Measurements from ENCODE around the gene PRKG2.

PRKG2 gene

DNA sequence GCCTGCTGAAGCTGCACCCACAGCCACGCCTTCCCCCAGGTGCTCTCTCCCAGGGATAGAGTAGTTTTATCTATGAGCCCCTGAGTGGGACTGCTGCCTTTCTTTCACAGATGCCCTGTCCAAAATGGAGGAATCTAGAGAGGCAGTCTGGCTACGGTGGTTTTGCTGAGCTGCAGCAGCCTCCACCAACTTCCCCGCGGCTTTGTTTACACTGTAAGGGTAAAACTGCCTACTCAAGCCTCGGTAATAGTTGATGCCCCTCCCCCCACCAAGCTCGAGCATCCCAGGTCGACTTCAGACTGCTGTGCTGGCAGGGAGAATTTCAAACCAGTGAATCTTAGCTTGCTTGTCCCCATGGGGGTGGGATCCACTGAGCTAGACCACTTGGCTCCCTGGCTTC is 84.5 kb downstream of the PRKG2 start:
- TF ChIP-seq, protein P1, sequence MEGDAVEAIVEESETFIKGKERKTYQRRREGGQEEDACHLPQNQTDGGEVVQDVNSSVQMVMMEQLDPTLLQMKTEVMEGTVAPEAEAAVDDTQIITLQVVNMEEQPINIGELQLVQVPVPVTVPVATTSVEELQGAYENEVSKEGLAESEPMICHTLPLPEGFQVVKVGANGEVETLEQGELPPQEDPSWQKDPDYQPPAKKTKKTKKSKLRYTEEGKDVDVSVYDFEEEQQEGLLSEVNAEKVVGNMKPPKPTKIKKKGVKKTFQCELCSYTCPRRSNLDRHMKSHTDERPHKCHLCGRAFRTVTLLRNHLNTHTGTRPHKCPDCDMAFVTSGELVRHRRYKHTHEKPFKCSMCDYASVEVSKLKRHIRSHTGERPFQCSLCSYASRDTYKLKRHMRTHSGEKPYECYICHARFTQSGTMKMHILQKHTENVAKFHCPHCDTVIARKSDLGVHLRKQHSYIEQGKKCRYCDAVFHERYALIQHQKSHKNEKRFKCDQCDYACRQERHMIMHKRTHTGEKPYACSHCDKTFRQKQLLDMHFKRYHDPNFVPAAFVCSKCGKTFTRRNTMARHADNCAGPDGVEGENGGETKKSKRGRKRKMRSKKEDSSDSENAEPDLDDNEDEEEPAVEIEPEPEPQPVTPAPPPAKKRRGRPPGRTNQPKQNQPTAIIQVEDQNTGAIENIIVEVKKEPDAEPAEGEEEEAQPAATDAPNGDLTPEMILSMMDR (IDR thresholded peaks at IDR 0.05; ENCODE audit: insufficient read depth, low read length, missing control alignments): no peak
- no peak for DNase-seq (ENCODE audit: low read depth, low spot score)
- ChIA-PET POLR2A (no interaction called here), CTCF (no interaction called here)
- H3K4me3 ChIP-seq (ENCODE audit: low read depth, low read length): no peak overlapping the region

DNA sequence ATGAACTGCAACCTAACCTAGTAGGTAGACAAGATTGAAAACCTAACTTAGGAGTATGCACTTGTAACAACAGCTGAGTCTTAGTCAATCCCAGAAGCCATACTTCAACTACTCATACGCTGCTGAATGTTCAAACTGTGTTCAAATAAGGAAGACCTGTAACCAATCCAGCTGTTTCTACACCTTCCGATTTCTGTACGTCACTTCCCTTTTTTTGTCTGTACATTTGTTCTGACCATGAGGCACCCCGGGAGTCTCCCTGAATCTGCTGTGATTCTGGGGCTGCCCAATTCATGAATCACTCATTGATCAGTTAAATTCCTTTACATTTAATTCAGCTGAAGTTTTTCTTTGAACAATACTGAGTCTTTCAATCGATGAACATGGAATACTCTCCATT is 95.0 kb downstream of the PRKG2 start:
- DNase-seq (ENCODE audit: low read depth, low spot score): no peak
- ChIA-PET POLR2A (no interaction called here), CTCF (no interaction called here)
- TF ChIP-seq, protein P1 (IDR thresholded peaks at IDR 0.05; ENCODE audit: insufficient read depth, low read length, missing control alignments): no peak
- H3K4me3 ChIP-seq (ENCODE audit: low read depth, low read length): no peak overlapping the region

DNA sequence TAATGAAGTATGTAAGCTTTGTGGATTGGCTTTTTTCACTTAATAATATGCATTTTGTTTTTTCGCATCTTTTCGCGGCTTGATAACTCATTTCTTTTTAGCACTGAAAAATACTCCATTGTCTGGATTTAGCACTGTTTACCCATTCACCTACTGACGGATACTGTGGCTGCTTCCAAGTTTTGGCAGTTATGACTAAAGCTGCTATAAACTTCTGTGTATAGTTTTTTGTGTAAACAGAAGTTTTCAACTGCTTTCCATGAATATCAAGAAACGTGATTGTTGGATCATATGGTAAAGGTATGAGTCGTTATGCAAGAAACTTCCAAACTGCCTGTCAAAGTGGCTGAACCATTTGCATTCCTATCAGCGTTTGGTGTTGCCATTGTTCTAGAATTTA is 96.9 kb downstream of the PRKG2 start:
- TF ChIP-seq, protein P1 (IDR thresholded peaks at IDR 0.05; ENCODE audit: insufficient read depth, low read length, missing control alignments): no peak
- DNase-seq (ENCODE audit: low read depth, low spot score): no peak
- ChIA-PET CTCF (no interaction called here), POLR2A (no interaction called here)
- no peak overlapping the region for H3K4me3 ChIP-seq (ENCODE audit: low read depth, low read length)

DNA sequence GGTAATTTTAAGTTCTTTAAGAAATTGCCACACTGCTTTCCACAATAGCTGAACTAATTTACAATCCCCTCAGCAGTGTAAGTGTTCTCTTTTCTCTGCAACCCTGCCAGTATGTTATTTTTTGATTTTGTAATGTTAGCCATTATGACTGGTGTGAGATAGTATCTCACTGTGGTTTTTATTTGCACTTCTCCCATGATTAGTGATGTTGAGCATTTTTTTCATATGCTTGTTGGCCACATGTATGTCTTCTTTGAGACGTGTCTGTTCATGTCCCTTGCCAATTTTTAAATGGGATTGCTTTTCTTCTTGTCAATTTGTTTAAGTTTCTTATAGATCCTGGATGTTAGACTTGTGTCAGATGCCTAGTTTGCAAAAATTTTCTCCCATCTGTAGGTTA is 98.5 kb downstream of the PRKG2 start:
- TF ChIP-seq, protein P1 (IDR thresholded peaks at IDR 0.05; ENCODE audit: insufficient read depth, low read length, missing control alignments): no peak
- CTCF ChIA-PET: no interaction called here
- POLR2A ChIA-PET: no interaction called here
- no peak overlapping the region for H3K4me3 ChIP-seq (ENCODE audit: low read depth, low read length)
- no peak for DNase-seq (ENCODE audit: low read depth, low spot score)

DNA sequence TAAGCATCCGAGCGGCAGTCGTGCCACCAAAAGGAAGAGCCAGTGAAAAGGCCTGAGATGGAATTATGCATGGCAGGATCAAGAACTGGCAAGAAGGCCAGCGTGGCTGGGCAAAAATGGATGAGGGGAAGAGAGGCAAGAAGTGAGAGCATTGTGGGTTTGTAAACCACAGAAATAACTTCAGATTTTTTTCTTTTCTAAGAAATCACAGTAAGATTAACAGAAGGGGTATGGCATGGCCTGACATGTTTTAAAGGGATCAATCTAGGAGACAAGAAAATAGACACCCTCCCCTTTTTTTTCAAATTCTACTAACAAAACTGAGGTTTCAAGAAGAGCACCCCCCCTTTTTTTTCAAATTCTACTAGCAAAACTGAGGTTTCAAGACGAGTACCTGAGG is 102.0 kb downstream of the PRKG2 start:
- TF ChIP-seq, protein P1 (IDR thresholded peaks at IDR 0.05; ENCODE audit: insufficient read depth, low read length, missing control alignments): no peak
- ChIA-PET CTCF (no interaction called here), POLR2A (no interaction called here)
- no peak overlapping the region for H3K4me3 ChIP-seq (ENCODE audit: low read depth, low read length)
- no peak for DNase-seq (ENCODE audit: low read depth, low spot score)

DNA sequence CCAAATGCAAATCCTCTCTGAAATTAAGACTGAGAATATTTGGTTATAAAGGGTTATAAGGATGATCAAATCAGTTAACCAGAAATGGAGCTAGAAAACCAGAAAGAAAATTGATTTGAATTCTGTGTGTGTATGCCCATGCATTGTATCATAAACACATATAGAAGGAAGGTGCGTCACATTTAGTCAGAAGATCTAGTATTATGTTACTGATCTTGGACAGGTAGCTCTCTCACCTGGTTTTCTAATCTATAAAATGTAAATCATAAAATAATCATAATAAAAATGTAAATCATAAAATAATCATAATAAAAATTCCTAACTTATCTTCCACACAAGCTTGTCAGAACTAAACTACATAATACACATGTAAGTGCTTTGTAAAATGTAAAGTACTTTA is 105.7 kb downstream of the PRKG2 start:
- ChIA-PET CTCF (no interaction called here), POLR2A (no interaction called here)
- H3K4me3 ChIP-seq (ENCODE audit: low read depth, low read length): no peak overlapping the region
- DNase-seq (ENCODE audit: low read depth, low spot score): no peak
- TF ChIP-seq, protein P1 (IDR thresholded peaks at IDR 0.05; ENCODE audit: insufficient read depth, low read length, missing control alignments): no peak
